HepG2 (cell line): ENCODE data around the gene LTA. TPM values are rescaled to one million over a fixed set of nuclear protein-coding genes. Genes with fewer than 3 reads are reported as not detected.

Experiments
- ATAC-seq: fragments of 200-7000 bp; cut with Tn5 transposase; 3 replicates; pipeline ENCODE4 v1.9.1; 2020; ENCODE audit warnings: mild to moderate bottlenecking, moderate library complexity
- BruUV-seq: library from RNA; stranded (reverse); fragments of 400-500 nt; replicated peaks from 2 replicates; lab custom pipeline; 2021; lab: Mats Ljungman, UMichigan
- CTCF ChIA-PET: fragments of 300-600 bp; formaldehyde crosslinking; extraction: SDS; loops from one replicate; lab custom pipeline; 2021; ENCODE audit warnings: low total read pairs, inconsistent platforms, low intra/inter-chr PET ratio; lab: Yijun Ruan, JAX
- POLR2A ChIA-PET: fragments of 350-600 bp; sonication (Branson Sonifier 250); formaldehyde crosslinking; loops from one replicate; lab custom pipeline; 2020; ENCODE audit warnings: antibody characterized with exemption, inconsistent platforms; lab: Yijun Ruan, JAX
- DNase-seq: peaks from one replicate; pipeline ENCODE4 v3.0.0-alpha.2; 2015; ENCODE audit warnings: low spot score
- FAIRE-seq: peaks from 3 replicates; lab custom pipeline; 2011; peaks lifted over from hg19 to GRCh38; lab: Jason Lieb, UNC
- H2AFZ ChIP-seq: one replicate; pipeline ENCODE4 v1.6.1; 2011; ENCODE audit warnings: low read length, inconsistent platforms
- H3K27ac ChIP-seq: fragments of 300-600 bp; 3 replicates; pipeline ENCODE4 v1.8.0; 2011; ENCODE audit warnings: mixed run types, mild to moderate bottlenecking, mixed read lengths, low read length, inconsistent platforms; ENCODE audit not compliant: insufficient read depth; ENCODE audit errors: extremely low read length
- H3K27me3 ChIP-seq, 2 experiments: fragments of 200-600 bp in 1 of 2; 2 replicates in 1 of 2; 3 replicates in 1 of 2; pipeline versions ENCODE4 v1.6.0 to v1.8.0; 2011; ENCODE audit warnings: low read length in 2 of 2, mild to moderate bottlenecking in 2 of 2, moderate library complexity in 2 of 2, inconsistent platforms in 1 of 2; ENCODE audit not compliant: insufficient read depth in 2 of 2, control insufficient read depth in 1 of 2
- H3K36me3 ChIP-seq, 2 experiments: fragments of 200-600 bp in 1 of 2; replicated peaks in 1 of 2; 2 replicates in 1 of 2; 3 replicates in 1 of 2; pipeline versions ENCODE4 v1.5.1 to v1.8.0; 2011; ENCODE audit warnings: low read length in 2 of 2, inconsistent platforms in 1 of 2; ENCODE audit not compliant: insufficient read depth in 2 of 2, control insufficient read depth in 1 of 2
- H3K4me1 ChIP-seq: 2 replicates; pipeline ENCODE4 v1.5.1; 2012; ENCODE audit warnings: low read length, inconsistent platforms; ENCODE audit not compliant: insufficient read depth
- H3K4me2 ChIP-seq: 2 replicates; pipeline ENCODE4 v1.6.0; 2011; ENCODE audit warnings: low read depth, low read length, inconsistent platforms
- H3K4me3 ChIP-seq, 3 experiments: fragments of 200-600 bp in 1 of 3; sonication (generic), shearing (Covaris generic) in 1 of 3; replicated peaks in 1 of 3; 2 replicates each; pipeline ENCODE4 v1.5.1; 2011 to 2016; ENCODE audit warnings: low read length in 3 of 3, inconsistent platforms in 2 of 3, low read depth in 2 of 3, mild to moderate bottlenecking in 2 of 3, control low read depth in 1 of 3, mixed read lengths in 1 of 3; ENCODE audit not compliant: insufficient read depth in 1 of 3
- H3K79me2 ChIP-seq: one replicate; pipeline ENCODE4 v1.6.1; 2011; ENCODE audit warnings: low read length, inconsistent platforms; ENCODE audit not compliant: insufficient read depth
- H3K9ac ChIP-seq: 2 replicates; pipeline ENCODE4 v1.6.0; 2011; ENCODE audit warnings: mild to moderate bottlenecking, low read depth, low read length, inconsistent platforms; ENCODE audit not compliant: insufficient read depth
- H3K9me3 ChIP-seq: 2 replicates; pipeline ENCODE4 v1.5.1; 2012; ENCODE audit warnings: mild to moderate bottlenecking, low read length
- H4K20me1 ChIP-seq: 2 replicates; pipeline ENCODE4 v1.6.0; 2011; ENCODE audit warnings: inconsistent platforms, mild to moderate bottlenecking, low read length, moderate library complexity; ENCODE audit not compliant: insufficient read depth
- ARNTL ChIP-seq: sonication (generic); formaldehyde crosslinking; IDR thresholded peaks from 2 replicates; pipeline ENCODE4 v1.4.0; 2020; ENCODE audit warnings: mild to moderate bottlenecking, missing genetic modification reagents
- CEBPB ChIP-seq: IDR thresholded peaks from 2 replicates; pipeline ENCODE4 v1.6.1; 2011; ENCODE audit warnings: low read depth, low read length, improper control_type of control experiment, borderline replicate concordance
- DRAP1 ChIP-seq: IDR thresholded peaks from 2 replicates; pipeline ENCODE4 v1.6.1; 2016; ENCODE audit warnings: missing genetic modification reagents, missing compliant biosample characterization
- GMEB1 ChIP-seq: sonication (generic); formaldehyde crosslinking; IDR thresholded peaks from 2 replicates; pipeline ENCODE4 v1.5.1; 2020; ENCODE audit warnings: missing genetic modification reagents, mild to moderate bottlenecking, borderline replicate concordance
- LCORL ChIP-seq, 2 experiments: fragments of 450-650 bp in 1 of 2; sonication (generic) in 1 of 2; formaldehyde crosslinking in 1 of 2; IDR thresholded peaks; 2 replicates each; pipeline versions ENCODE4 v1.5.0 to v1.6.1; 2017 to 2020; ENCODE audit warnings: antibody characterized with exemption in 1 of 2, missing genetic modification reagents in 1 of 2
- MTF2 ChIP-seq: sonication (generic); formaldehyde crosslinking; IDR thresholded peaks from 2 replicates; pipeline ENCODE4 v1.5.0; 2020; ENCODE audit warnings: missing genetic modification reagents, borderline replicate concordance
- ZBTB39 ChIP-seq: sonication (generic); formaldehyde crosslinking; IDR thresholded peaks from 2 replicates; pipeline ENCODE4 v1.5.0; 2020; ENCODE audit warnings: missing genetic modification reagents
- ZFP90 ChIP-seq: sonication (generic); formaldehyde crosslinking; IDR thresholded peaks from 2 replicates; pipeline ENCODE4 v1.8.0; 2022; ENCODE audit warnings: missing genetic modification reagents, mild to moderate bottlenecking, inconsistent platforms, borderline replicate concordance
- ZNF670 ChIP-seq: sonication (generic); formaldehyde crosslinking; IDR thresholded peaks from 2 replicates; pipeline ENCODE4 v1.8.0; 2022; ENCODE audit warnings: mild to moderate bottlenecking, missing genetic modification reagents, borderline replicate concordance
- ZSCAN25 ChIP-seq: sonication (generic); formaldehyde crosslinking; IDR thresholded peaks from 2 replicates; pipeline ENCODE4 v1.8.0; 2022; ENCODE audit warnings: mild to moderate bottlenecking, missing genetic modification reagents
- WGBS: methylation state at CpG from one replicate; pipeline ENCODE4 v1.1.6; 2017; ENCODE audit warnings: low lambda C conversion rate; 5-methylcytosine and 5-hydroxymethylcytosine counted together
- in situ Hi-C: cut with HindIII; loops from 2 replicates; pipeline ENCODE4 v1.10.0; 2017; ENCODE audit warnings: low pct_unique_long_range_greater_than_20kb; ENCODE audit not compliant: extremely low pct_ligation_motif_present
- intact Hi-C: fragments of 100-400 bp; cut with micrococcal nuclease; formaldehyde crosslinking; loops from one replicate; pipeline ENCODE4 v1.10.0; 2022; ENCODE audit not compliant: unreplicated experiment
- polyA plus RNA-seq, 8 experiments: library from polyadenylated mRNA; depleted of rRNA in 3 of 8; stranded (reverse) in 7 of 8; unstranded in 1 of 8; fragments of >200 nt; fragmentation: Illumina TruSeq in 4 of 8; extraction: Trizol in 4 of 8; gene quantifications; 2 replicates each; pipeline versions ENCODE4 v1.2.1 to v1.2.3, GENCODE V29; 2011 to 2016; ENCODE audit warnings: low read depth in 4 of 8, missing spikeins in 1 of 8, mixed read lengths in 1 of 8; ENCODE audit not compliant: insufficient read depth in 1 of 8
- total RNA-seq, 5 experiments: library from RNA; depleted of rRNA; stranded (reverse); fragments of >200 nt; fragmentation: Illumina TruSeq; extraction: Trizol; gene quantifications; 2 replicates each; pipeline ENCODE4 v1.2.3, GENCODE V29; 2016; ENCODE audit warnings: low read depth in 1 of 5

The LTA gene
- total and polyA plus RNA-seq, 2 of the 13 experiments (the other 11 are each of a cell fraction or from before 2014, with no cell fraction given) = 0.09 TPM; not detected in 1

GRCh38 chr6:31540640-31541039, 31.4 kb upstream of the LTA start:
- FAIRE-seq (no peak), ATAC-seq (no peak), DNase-seq (no peak)
- ChIA-PET POLR2A (interaction anchor here (0.7 to 6.9 kb wide), 16 partner anchors 10 to 627 kb away, joined by 3 to 123 read pairs (median 8); partner anchors contain the start of genes APOM, BAG6, C6orf47 and HSPA1A), CTCF (no interaction called here)
- H3K4me1 ChIP-seq = peaks cover 61% of the 10 kb centered on the region
- WGBS = 20% methylated on average over 4 of the region's 4 CpGs
- H3K36me3 ChIP-seq = peaks cover 21 to 47% of the 10 kb centered on the region in 2 experiments
- peak overlapping the region; percentile 95 for H3K27ac ChIP-seq
- no peaks in the 10 kb centered on the region for H3K9me3 ChIP-seq
- peak overlapping the region; percentile 66 to 99 (median 83) for H3K4me3 ChIP-seq
- peak overlapping the region; percentile 99 for H3K4me2 ChIP-seq
- H4K20me1 ChIP-seq = peaks cover 53% of the 10 kb centered on the region
- H3K9ac ChIP-seq = peak overlapping the region; percentile 96
- TF ChIP-seq CEBPB (no peak), ZSCAN25 (CRISPR knock-in tag) (no peak), ZFP90 (CRISPR knock-in tag) (no peak), ARNTL (CRISPR knock-in tag) (0 out of 2 replicates have a peak, but pooled peaks have one; percentile 36), MTF2 (0 out of 2 replicates have a peak, but pooled peaks have one; percentile 3), ZBTB39 (CRISPR knock-in tag) (0 out of 2 replicates have a peak, but pooled peaks have one; percentile 36), LCORL (IDR thresholded peaks at IDR 0.05) (no peak), LCORL (CRISPR knock-in tag; IDR thresholded peaks at IDR 0.05) (0 out of 2 replicates have a peak, but pooled peaks have one; percentile 11), ZNF670 (CRISPR knock-in tag) (0 out of 2 replicates have a peak, but pooled peaks have one; percentile 12), DRAP1 (0 out of 2 replicates have a peak, but pooled peaks have one; percentile 10), GMEB1 (CRISPR knock-in tag) (no peak)
- TF ChIP-seq, all 625 proteins: peak for 6
- peaks cover 68% of the 10 kb centered on the region for H3K79me2 ChIP-seq
- H2AFZ ChIP-seq = no peak overlapping the region
- H3K27me3 ChIP-seq = no peaks in the 10 kb centered on the region; a peak in 2 of 5 replicates
- in situ Hi-C loops = no loop called here
- no TSS peak for BruUV-seq
- intact Hi-C loops = loop anchor here (10.0 kb wide), 1 partner anchor 114 kb away; the partner anchor contains the start of genes APOM and BAG6
